H9 (cell line): Measurements from ENCODE around the gene MYBPC3. TPM values are rescaled to one million over a fixed set of nuclear protein-coding genes. Genes with fewer than 3 reads are reported as not detected.

Experiments
- DNase-seq: peaks from one replicate; pipeline ENCODE4 v3.0.0-alpha.2; 2017
- H2AFZ ChIP-seq: one replicate; pipeline ENCODE4 v1.6.1; 2013; ENCODE audit warnings: mild to moderate bottlenecking, low read length, control low read depth, moderate library complexity
- H2AK5ac ChIP-seq: 2 replicates; pipeline ENCODE4 v1.6.1; 2013; ENCODE audit warnings: low read length, control low read depth, mixed read lengths; ENCODE audit not compliant: insufficient read length
- H2BK120ac ChIP-seq: one replicate; pipeline ENCODE4 v1.6.1; 2013; ENCODE audit warnings: low read depth, mild to moderate bottlenecking, low read length, control low read depth, inconsistent platforms; ENCODE audit not compliant: poor library complexity, severe bottlenecking
- H2BK12ac ChIP-seq: 2 replicates; pipeline ENCODE4 v1.6.1; 2013; ENCODE audit warnings: low read length, control low read depth, mixed read lengths, low read depth; ENCODE audit not compliant: insufficient read length
- H2BK15ac ChIP-seq: 2 replicates; pipeline ENCODE4 v1.6.1; 2013; ENCODE audit warnings: low read depth, low read length, control low read depth
- H2BK20ac ChIP-seq: one replicate; pipeline ENCODE4 v1.6.1; 2013; ENCODE audit warnings: low read depth, mild to moderate bottlenecking, low read length, control low read depth, inconsistent platforms; ENCODE audit not compliant: poor library complexity, severe bottlenecking
- H2BK5ac ChIP-seq: 2 replicates; pipeline ENCODE4 v1.6.1; 2013; ENCODE audit warnings: low read length, control low read depth, mixed read lengths; ENCODE audit not compliant: insufficient read length
- H3K14ac ChIP-seq: 2 replicates; pipeline ENCODE4 v1.6.1; 2013; ENCODE audit warnings: low read length, control low read depth; ENCODE audit not compliant: insufficient read depth
- H3K18ac ChIP-seq: 2 replicates; pipeline ENCODE4 v1.6.1; 2013; ENCODE audit warnings: low read depth, mild to moderate bottlenecking, mixed read lengths, low read length, control low read depth; ENCODE audit not compliant: insufficient read length
- H3K23ac ChIP-seq: 2 replicates; pipeline ENCODE4 v1.6.1; 2013; ENCODE audit warnings: low read length, control low read depth, mixed read lengths, low read depth; ENCODE audit not compliant: insufficient read length
- H3K23me2 ChIP-seq: 2 replicates; pipeline ENCODE4 v1.6.1; 2013; ENCODE audit warnings: low read depth, mild to moderate bottlenecking, mixed read lengths, low read length, control low read depth; ENCODE audit not compliant: insufficient read length, poor library complexity, severe bottlenecking
- H3K27ac ChIP-seq: 2 replicates; pipeline ENCODE4 v1.5.1; 2013; ENCODE audit warnings: low read length, control low read depth, mixed read lengths, low read depth; ENCODE audit not compliant: insufficient read length
- H3K27me3 ChIP-seq: 2 replicates; pipeline ENCODE4 v1.6.1; 2013; ENCODE audit warnings: low read length, control low read depth, inconsistent platforms; ENCODE audit not compliant: insufficient read depth
- H3K4ac ChIP-seq: 2 replicates; pipeline ENCODE4 v1.6.1; 2013; ENCODE audit warnings: low read depth, mild to moderate bottlenecking, control low read depth, inconsistent platforms, low read length, moderate library complexity
- H3K4me1 ChIP-seq: 2 replicates; pipeline ENCODE4 v1.6.1; 2013; ENCODE audit warnings: low read length, control low read depth, inconsistent platforms; ENCODE audit not compliant: insufficient read depth
- H3K4me2 ChIP-seq: 2 replicates; pipeline ENCODE4 v1.6.1; 2013; ENCODE audit warnings: low read length, control low read depth, mixed read lengths; ENCODE audit not compliant: insufficient read length, insufficient read depth
- H3K56ac ChIP-seq: 2 replicates; pipeline ENCODE4 v1.6.1; 2013; ENCODE audit warnings: low read depth, mild to moderate bottlenecking, mixed read lengths, low read length, control low read depth; ENCODE audit not compliant: insufficient read length
- H3K79me1 ChIP-seq: 2 replicates; pipeline ENCODE4 v1.6.1; 2013; ENCODE audit warnings: low read depth, mild to moderate bottlenecking, moderate library complexity, low read length, control low read depth, inconsistent platforms; ENCODE audit not compliant: insufficient read depth, poor library complexity, severe bottlenecking
- H3K79me2 ChIP-seq: 2 replicates; pipeline ENCODE4 v1.6.1; 2013; ENCODE audit warnings: low read length, control low read depth, inconsistent platforms; ENCODE audit not compliant: insufficient read depth
- H3K9ac ChIP-seq: 2 replicates; pipeline ENCODE4 v1.6.1; 2013; ENCODE audit warnings: low read length, control low read depth, mixed read lengths; ENCODE audit not compliant: insufficient read length; ENCODE audit errors: extremely low read depth
- H3K9me3 ChIP-seq: one replicate; pipeline ENCODE4 v1.6.1; 2013; ENCODE audit warnings: low read depth, low read length, inconsistent platforms; ENCODE audit not compliant: control insufficient read depth
- H3T11ph ChIP-seq: one replicate; pipeline ENCODE4 v1.6.1; 2013; ENCODE audit warnings: mild to moderate bottlenecking, low read length, control low read depth, inconsistent platforms
- H4K20me1 ChIP-seq: one replicate; pipeline ENCODE4 v1.6.1; 2013; ENCODE audit not compliant: control insufficient read depth, insufficient read length, insufficient read depth
- H4K5ac ChIP-seq: 2 replicates; pipeline ENCODE4 v1.6.1; 2013; ENCODE audit warnings: low read depth, mild to moderate bottlenecking, mixed read lengths, low read length, control low read depth; ENCODE audit not compliant: insufficient read length
- H4K8ac ChIP-seq: replicated peaks from 2 replicates; pipeline ENCODE4 v1.6.1; 2013; ENCODE audit warnings: low read length, control low read depth, mixed read lengths, low read depth; ENCODE audit not compliant: insufficient read length
- H4K91ac ChIP-seq: 2 replicates; pipeline ENCODE4 v1.6.1; 2013; ENCODE audit warnings: low read depth, mild to moderate bottlenecking, moderate library complexity, mixed read lengths, low read length, control low read depth; ENCODE audit not compliant: insufficient read length
- H3K27ac Mint-ChIP-seq, 3 experiments: 2 replicates in 2 of 3; 3 replicates in 1 of 3; pipeline ENCODE4 v1.8.0; 2020 to 2021; ENCODE audit warnings: mixed read lengths in 3 of 3, mild to moderate bottlenecking in 1 of 3, moderate library complexity in 1 of 3
- H3K27me3 Mint-ChIP-seq: 2 replicates; pipeline ENCODE4 v1.8.0; 2021; ENCODE audit warnings: low read depth, mild to moderate bottlenecking, moderate library complexity, mixed read lengths
- H3K36me3 Mint-ChIP-seq, 3 experiments: 2 replicates in 2 of 3; 3 replicates in 1 of 3; pipeline ENCODE4 v1.8.0; 2020 to 2021; ENCODE audit warnings: low read depth in 3 of 3, mixed read lengths in 3 of 3; ENCODE audit not compliant: insufficient read depth in 1 of 3
- H3K4me1 Mint-ChIP-seq, 2 experiments: 2 replicates each; pipeline ENCODE4 v1.8.0; 2020; ENCODE audit warnings: mixed read lengths in 2 of 2
- H3K4me3 Mint-ChIP-seq, 2 experiments: 2 replicates in 1 of 2; 3 replicates in 1 of 2; pipeline ENCODE4 v1.8.0; 2020 to 2021; ENCODE audit warnings: mild to moderate bottlenecking in 2 of 2, mixed read lengths in 2 of 2, moderate library complexity in 1 of 2
- H3K9me3 Mint-ChIP-seq, 2 experiments: 2 replicates in 1 of 2; 3 replicates in 1 of 2; pipeline ENCODE4 v1.8.0; 2020; ENCODE audit warnings: mild to moderate bottlenecking in 2 of 2, mixed read lengths in 2 of 2, moderate library complexity in 1 of 2
- CTCF ChIP-seq: fragments of 200-600 bp; sonication (generic); conservative IDR thresholded peaks from 3 replicates; pipeline ENCODE4 v1.8.0; 2021; ENCODE audit warnings: antibody characterized with exemption, mild to moderate bottlenecking
- WGBS: extraction: QIAGEN DNeasy Blood & Tissue Kit; methylation state at CpG from one replicate; pipeline ENCODE4 v1.1.7; 2013; ENCODE audit warnings: missing lambda C conversion rate, low lambda C conversion rate, mixed read lengths; ENCODE audit not compliant: insufficient read length; ENCODE audit errors: extremely low coverage; 5-methylcytosine and 5-hydroxymethylcytosine counted together
- total RNA-seq: library from RNA; stranded (reverse); gene quantifications from 2 replicates; pipeline ENCODE4 v1.2.1, GENCODE V29; 2021

The MYBPC3 gene
- total RNA-seq, 1 experiment from 2014 or later = not detected

GRCh38 chr11:47394322-47395222 is 42.1 kb upstream of the MYBPC3 start:
- Histone ChIP-seq H2BK12ac (no peak overlapping the region), H3K18ac (no peak overlapping the region), H2BK15ac (no peak overlapping the region), H3K14ac (no peak overlapping the region), H4K20me1 (no peaks in the 10 kb centered on the region), H2BK5ac (no peak overlapping the region), H3K9ac (no peak overlapping the region), H2BK20ac (no peak overlapping the region), H4K5ac (no peak overlapping the region), H4K91ac (no peak overlapping the region), H3K27me3 (no peaks in the 10 kb centered on the region), H3K23ac (no peak overlapping the region), H3T11ph (no peak overlapping the region), H3K79me2 (no peaks in the 10 kb centered on the region), H3K79me1 (no peaks in the 10 kb centered on the region), H2BK120ac (no peak overlapping the region), H3K27ac (no peak overlapping the region), H3K9me3 (no peaks in the 10 kb centered on the region), H3K56ac (no peak overlapping the region), H2AK5ac (no peak overlapping the region), H3K23me2 (no peaks in the 10 kb centered on the region), H2AFZ (no peak overlapping the region), H3K4ac (no peak overlapping the region), H3K4me2 (no peak overlapping the region), H3K4me1 (no peaks in the 10 kb centered on the region; the same call in 1 of the 2 replicates), H4K8ac (no peak overlapping the region)
- DNase-seq = peak; percentile 32
- Mint-ChIP-seq H3K4me3 (no peak overlapping the region; a peak in 1 of 5 replicates), H3K36me3 (no peaks in the 10 kb centered on the region), H3K9me3 (no peaks in the 10 kb centered on the region; a peak in 1 of 5 replicates), H3K4me1 (peaks cover 11 to 15% of the 10 kb centered on the region in 2 experiments), H3K27me3 (no peaks in the 10 kb centered on the region; the same call in 1 of the 2 replicates), H3K27ac (peak overlapping the region in 1 of 3 experiments; percentile 87; a peak in 3 of 7 replicates)
- WGBS = no CpG with 5 or more reads among the region's 39 CpGs
- no peak for TF ChIP-seq CTCF
